Osteocyte (in vitro differentiated cells): Measurements from ENCODE around the gene BRCA1. TPM values are rescaled to one million over a fixed set of nuclear protein-coding genes. Genes with fewer than 3 reads are reported as not detected.
"Not testable (repeated sequence)": the region's sequence is repeated elsewhere in the genome, so short reads cannot be mapped to it uniquely, and the experiment has no call there.

Source experiments
- DNase-seq: peaks from one replicate; pipeline ENCODE4 v3.0.0; 2021; ENCODE audit warnings: mixed read lengths; ENCODE audit not compliant: unreplicated experiment; ENCODE audit errors: extremely low spot score
- H3K27ac Mint-ChIP-seq: one replicate; pipeline ENCODE4 v1.8.0; 2021; ENCODE audit warnings: mild to moderate bottlenecking, mixed read lengths; ENCODE audit not compliant: unreplicated experiment
- H3K27me3 Mint-ChIP-seq: one replicate; pipeline ENCODE4 v1.8.0; 2021; ENCODE audit warnings: mixed read lengths; ENCODE audit not compliant: unreplicated experiment
- H3K36me3 Mint-ChIP-seq: one replicate; pipeline ENCODE4 v1.8.0; 2021; ENCODE audit warnings: mixed read lengths; ENCODE audit not compliant: unreplicated experiment
- H3K4me1 Mint-ChIP-seq: one replicate; pipeline ENCODE4 v1.8.0; 2021; ENCODE audit warnings: mixed read lengths; ENCODE audit not compliant: unreplicated experiment
- H3K4me3 Mint-ChIP-seq: one replicate; pipeline ENCODE4 v1.8.0; 2021; ENCODE audit warnings: mild to moderate bottlenecking, moderate library complexity, mixed read lengths; ENCODE audit not compliant: unreplicated experiment
- H3K9me3 Mint-ChIP-seq: one replicate; pipeline ENCODE4 v1.8.0; 2021; ENCODE audit warnings: mixed read lengths; ENCODE audit not compliant: unreplicated experiment
- total RNA-seq: library from RNA; stranded (reverse); gene quantifications from 2 replicates; pipeline ENCODE4 v1.2.1, GENCODE V29; 2021
- TF ChIP-seq, protein P1 (sequence below): fragments of 200-600 bp; sonication (generic); IDR thresholded peaks from 2 replicates; pipeline ENCODE4 v1.5.0; 2021; ENCODE audit warnings: antibody characterized with exemption, mild to moderate bottlenecking, moderate library complexity

Gene BRCA1
- total RNA-seq, 1 donor from 2014 or later: 7.3 TPM

DNA sequence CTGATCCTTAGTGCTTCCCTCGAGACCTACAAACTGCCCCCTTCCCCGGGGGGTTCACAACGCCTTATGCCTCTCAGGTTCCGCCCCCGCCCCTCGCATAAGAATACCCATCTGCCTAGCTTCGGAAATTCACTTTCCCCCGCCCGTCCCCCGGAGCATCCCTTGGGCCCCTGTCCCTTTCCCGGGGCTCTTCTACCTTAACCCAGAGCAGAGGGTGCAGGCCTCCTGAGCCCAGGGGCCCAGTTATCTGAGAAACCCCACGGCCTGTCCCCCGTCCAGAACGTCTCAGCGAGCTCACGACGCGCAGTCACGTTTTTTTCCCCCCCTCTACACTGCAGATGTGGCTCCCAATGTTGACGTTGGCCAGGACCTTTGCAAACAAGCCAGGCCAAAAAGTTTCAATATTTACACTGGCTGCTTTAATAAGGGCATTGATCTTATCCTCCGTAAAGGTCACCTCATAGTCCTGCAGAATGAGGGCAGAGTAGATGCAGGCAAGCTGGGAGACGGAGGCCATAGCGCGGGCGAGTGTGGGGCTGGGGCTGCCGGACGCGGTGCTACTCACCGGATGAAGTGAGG is 44.5 kb upstream of the BRCA1 start:
- Mint-ChIP-seq H3K4me1 (peaks cover 16% of the 10 kb centered on the region), H3K9me3 (no peaks in the 10 kb centered on the region), H3K36me3 (peaks cover 8% of the 10 kb centered on the region), H3K4me3 (no peak overlapping the region), H3K27ac (no peak overlapping the region), H3K27me3 (no peaks in the 10 kb centered on the region)
- peak; percentile 77 for DNase-seq
- TF ChIP-seq, protein P1, sequence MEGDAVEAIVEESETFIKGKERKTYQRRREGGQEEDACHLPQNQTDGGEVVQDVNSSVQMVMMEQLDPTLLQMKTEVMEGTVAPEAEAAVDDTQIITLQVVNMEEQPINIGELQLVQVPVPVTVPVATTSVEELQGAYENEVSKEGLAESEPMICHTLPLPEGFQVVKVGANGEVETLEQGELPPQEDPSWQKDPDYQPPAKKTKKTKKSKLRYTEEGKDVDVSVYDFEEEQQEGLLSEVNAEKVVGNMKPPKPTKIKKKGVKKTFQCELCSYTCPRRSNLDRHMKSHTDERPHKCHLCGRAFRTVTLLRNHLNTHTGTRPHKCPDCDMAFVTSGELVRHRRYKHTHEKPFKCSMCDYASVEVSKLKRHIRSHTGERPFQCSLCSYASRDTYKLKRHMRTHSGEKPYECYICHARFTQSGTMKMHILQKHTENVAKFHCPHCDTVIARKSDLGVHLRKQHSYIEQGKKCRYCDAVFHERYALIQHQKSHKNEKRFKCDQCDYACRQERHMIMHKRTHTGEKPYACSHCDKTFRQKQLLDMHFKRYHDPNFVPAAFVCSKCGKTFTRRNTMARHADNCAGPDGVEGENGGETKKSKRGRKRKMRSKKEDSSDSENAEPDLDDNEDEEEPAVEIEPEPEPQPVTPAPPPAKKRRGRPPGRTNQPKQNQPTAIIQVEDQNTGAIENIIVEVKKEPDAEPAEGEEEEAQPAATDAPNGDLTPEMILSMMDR: no peak

DNA sequence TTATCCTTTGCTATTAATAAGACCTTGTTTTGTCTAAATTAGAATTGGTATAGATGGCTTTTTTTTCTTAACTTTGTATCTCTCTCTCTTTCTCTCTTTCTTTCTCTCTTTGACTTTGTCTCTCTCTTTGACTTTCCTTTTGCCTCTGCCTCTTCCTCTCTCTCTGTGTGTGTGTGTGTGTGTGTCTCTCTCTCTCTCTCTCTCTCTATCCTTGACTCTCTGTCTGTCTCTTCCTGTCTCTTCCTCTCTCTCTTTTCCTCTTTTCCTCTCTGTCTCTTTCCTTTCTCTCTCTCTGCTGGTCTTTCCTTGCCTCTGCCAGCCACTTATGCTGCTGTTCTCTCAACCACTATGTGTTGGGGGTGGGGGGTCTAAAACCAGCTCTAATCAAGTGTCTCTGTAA is 40.8 kb upstream of the BRCA1 start:
- not testable (repeated sequence) for H3K4me1 Mint-ChIP-seq, H3K36me3 Mint-ChIP-seq, H3K4me3 Mint-ChIP-seq, DNase-seq, H3K27ac Mint-ChIP-seq, H3K27me3 Mint-ChIP-seq, H3K9me3 Mint-ChIP-seq

DNA sequence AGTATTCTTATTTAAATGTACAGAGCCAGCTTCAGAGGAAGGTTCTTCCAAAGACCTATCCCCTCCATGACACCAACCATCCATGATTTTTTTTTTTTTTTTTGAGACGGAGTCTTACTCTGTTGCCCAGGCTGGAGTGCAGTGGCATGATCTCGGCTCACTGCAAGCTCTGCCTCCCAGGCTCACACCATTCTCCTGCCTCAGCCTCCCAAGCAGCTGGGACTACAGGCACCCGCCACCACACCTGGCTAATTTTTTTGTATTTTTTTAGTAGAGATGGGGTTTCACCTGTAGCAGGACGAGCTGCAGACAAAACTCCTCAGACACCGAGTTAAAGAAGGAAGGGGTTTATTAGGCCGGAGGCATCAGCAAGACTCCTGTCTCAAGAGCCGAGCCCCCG is 34.8 kb upstream of the BRCA1 start:
- H3K27me3 Mint-ChIP-seq, H3K9me3 Mint-ChIP-seq, H3K4me3 Mint-ChIP-seq: not testable (repeated sequence)

DNA sequence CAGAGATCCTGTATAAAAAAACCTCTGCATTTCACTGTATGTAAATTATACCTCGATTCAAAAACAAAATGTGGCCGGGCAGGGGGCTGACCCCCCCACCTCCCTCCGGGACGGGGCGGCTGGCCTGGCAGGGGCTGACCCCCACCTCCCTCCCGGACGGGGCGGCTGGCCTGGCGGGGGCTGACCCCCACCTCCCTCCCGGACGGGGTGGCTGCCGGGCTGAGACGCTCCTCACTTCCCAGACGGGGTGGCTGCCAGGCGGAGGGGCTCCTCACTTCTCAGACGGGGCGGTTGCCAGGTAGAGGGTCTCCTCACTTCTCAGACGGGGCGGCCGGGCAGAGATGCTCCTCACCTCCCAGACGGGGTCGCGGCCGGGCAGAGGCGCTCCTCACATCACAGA is 34.1 kb upstream of the BRCA1 start:
- H3K4me3 Mint-ChIP-seq, H3K9me3 Mint-ChIP-seq, H3K27ac Mint-ChIP-seq: not testable (repeated sequence)

More for the DNA sequence above, 34.8 kb upstream of the BRCA1 start:
- DNase-seq, H3K4me1 Mint-ChIP-seq, H3K36me3 Mint-ChIP-seq, H3K27ac Mint-ChIP-seq: not testable (repeated sequence)

DNA sequence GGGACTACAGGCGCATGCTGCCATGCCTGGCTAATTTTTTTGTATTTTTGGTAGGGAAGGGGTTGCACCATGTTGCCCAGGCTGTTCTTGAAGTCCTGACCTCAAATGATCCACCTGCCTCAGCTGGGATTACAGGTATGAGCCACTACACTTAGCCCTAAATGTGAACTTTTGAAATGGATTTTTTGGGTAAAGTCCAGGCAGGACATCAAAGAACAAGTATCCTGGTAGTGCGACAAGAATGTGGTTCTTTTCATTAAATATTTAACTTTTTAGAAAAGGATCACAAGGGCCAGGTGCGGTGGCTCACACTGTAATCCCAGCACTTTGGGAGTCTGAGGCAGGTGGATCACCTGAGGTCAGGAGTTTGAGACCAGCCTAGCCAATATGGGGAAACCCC is 30.5 kb upstream of the BRCA1 start:
- H3K27me3 Mint-ChIP-seq: no peaks in the 10 kb centered on the region
- no peak overlapping the region for H3K4me3 Mint-ChIP-seq
- TF ChIP-seq, protein P1: no peak
- H3K27ac Mint-ChIP-seq: no peak overlapping the region
- H3K9me3 Mint-ChIP-seq: peaks cover 5% of the 10 kb centered on the region
- no peaks in the 10 kb centered on the region for H3K4me1 Mint-ChIP-seq
- H3K36me3 Mint-ChIP-seq: peaks cover 9% of the 10 kb centered on the region
- no peak for DNase-seq

More for the DNA sequence above, 34.1 kb upstream of the BRCA1 start:
- DNase-seq: peak; percentile 72
- H3K27me3 Mint-ChIP-seq, H3K4me1 Mint-ChIP-seq, H3K36me3 Mint-ChIP-seq: not testable (repeated sequence)

DNA sequence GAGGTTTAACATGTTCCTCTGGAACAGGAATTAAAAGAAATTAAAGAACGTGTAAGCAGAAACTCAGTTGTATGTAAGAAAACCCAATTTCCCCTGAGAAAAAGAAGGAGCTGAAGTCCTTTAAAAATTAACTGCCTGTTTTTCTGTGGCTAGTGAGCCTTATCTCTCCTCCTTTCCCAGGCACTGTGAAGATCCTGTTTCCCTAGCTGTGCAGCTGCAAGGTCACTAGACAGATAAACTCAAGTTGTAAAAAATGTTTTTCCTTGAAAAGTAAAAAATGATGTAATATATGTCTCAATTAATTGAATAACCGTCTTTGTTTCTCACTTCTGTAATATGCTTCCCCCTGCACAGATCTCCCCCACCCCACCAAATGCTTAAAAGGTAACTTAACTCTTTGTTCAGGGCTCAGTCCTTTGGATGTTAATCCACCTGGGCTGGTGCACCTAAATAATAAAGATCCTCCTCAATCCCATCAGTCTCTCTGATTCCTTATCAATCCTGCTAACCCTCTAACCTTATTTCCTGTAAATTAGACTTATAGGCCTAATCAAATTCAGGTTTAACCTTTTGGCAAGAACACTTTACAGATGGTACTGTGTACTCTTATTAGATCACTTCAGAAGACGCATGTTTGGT is 28.2 kb upstream of the BRCA1 start:
- H3K9me3 Mint-ChIP-seq, H3K27ac Mint-ChIP-seq, H3K4me1 Mint-ChIP-seq, H3K27me3 Mint-ChIP-seq, DNase-seq, H3K36me3 Mint-ChIP-seq, H3K4me3 Mint-ChIP-seq: not testable (repeated sequence)

DNA sequence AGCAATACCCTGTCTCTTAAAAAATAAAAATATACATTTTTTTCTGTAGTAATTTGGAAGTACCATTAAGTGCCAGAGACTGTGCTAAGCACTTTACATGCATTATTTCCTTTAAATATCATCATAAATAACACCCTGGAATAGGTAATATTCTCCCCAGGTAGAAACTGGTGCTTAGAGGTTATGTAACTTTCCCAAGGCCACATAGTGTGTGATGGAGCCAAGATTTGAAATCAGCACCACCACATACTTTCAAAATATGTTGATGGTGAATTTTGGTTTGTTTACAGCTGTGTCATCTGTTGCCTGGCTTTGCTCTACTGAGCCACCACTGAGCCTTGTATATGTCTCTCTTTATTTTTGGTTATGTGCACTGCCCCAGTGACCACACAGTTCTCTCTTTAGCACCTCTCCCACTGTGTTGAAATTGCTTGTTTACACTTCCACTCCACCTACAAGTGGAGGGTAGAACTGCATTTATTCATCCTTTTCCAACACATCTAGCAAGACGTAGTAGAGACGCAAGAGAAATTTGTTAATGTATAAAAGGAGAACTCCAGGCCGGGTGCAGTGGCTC is 26.8 kb upstream of the BRCA1 start:
- Mint-ChIP-seq H3K27ac (no peak overlapping the region), H3K36me3 (peaks cover 9% of the 10 kb centered on the region), H3K4me3 (no peak overlapping the region)

More for the DNA sequence above, 26.8 kb upstream of the BRCA1 start:
- DNase-seq: no peak
- no peaks in the 10 kb centered on the region for H3K4me1 Mint-ChIP-seq
- H3K27me3 Mint-ChIP-seq: no peaks in the 10 kb centered on the region
- TF ChIP-seq, protein P1: no peak
- H3K9me3 Mint-ChIP-seq: peaks cover 5% of the 10 kb centered on the region
